ENCODE measurements around the gene TAOK3. TPM values are rescaled to one million over a fixed set of nuclear protein-coding genes. Genes with fewer than 3 reads are reported as not detected.

Gene TAOK3
- total RNA-seq, 1 experiment from 2014 or later = 55.8 TPM

- no peak for DNase-seq
- no peaks in the 10 kb centered on the region for H3K9me3 ChIP-seq (ENCODE audit: insufficient read depth, low read depth)
- no peaks in the 10 kb centered on the region for H3K4me1 ChIP-seq (replicated peaks; ENCODE audit: insufficient read depth)
- H3F3A ChIP-seq (ENCODE audit: insufficient read depth, low read depth) = no peaks in the 10 kb centered on the region; the same call in 1 of the 2 replicates
- intact Hi-C loops (cut with micrococcal nuclease; ENCODE audit: unreplicated experiment) = no loop called here
- no peak overlapping the region for H2AFZ ChIP-seq
- H3K9me2 ChIP-seq (ENCODE audit: insufficient read depth) = no peaks in the 10 kb centered on the region
- CTCF ChIA-PET = no interaction called here
- H4K20me1 ChIP-seq (ENCODE audit: insufficient read depth) = no peaks in the 10 kb centered on the region
- H3K27ac ChIP-seq = no peak overlapping the region
- no peaks in the 10 kb centered on the region for H3K27me3 ChIP-seq (ENCODE audit: insufficient read depth, low read depth)
- no peaks in the 10 kb centered on the region for H3K79me2 ChIP-seq (ENCODE audit: low read depth)
- no peaks in the 10 kb centered on the region; the same call in 1 of the 2 replicates for H3K36me3 ChIP-seq (ENCODE audit: low read depth)
- no TSS peak for BruUV-seq (replicated peaks)
- no peak overlapping the region for H3K4me2 ChIP-seq
- POLR2A ChIA-PET (ENCODE audit: unreplicated experiment) = no interaction called here
- no peak overlapping the region for H3K4me3 ChIP-seq
- TF ChIP-seq CTCF (conservative IDR thresholded peaks at IDR 0.05) = no peak
- no peak for TF ChIP-seq EZH2 (IDR thresholded peaks at IDR 0.05; ENCODE audit: low read depth)
Measured at GRCh38 chr12:118188690-118189371, 183.9 kb downstream of the TAOK3 start.

GRCh38 chr12:118187751-118188435, 184.8 kb downstream of the TAOK3 start:
- Histone ChIP-seq H3F3A (ENCODE audit: insufficient read depth, low read depth) (peaks cover 5% of the 10 kb centered on the region; the same call in 1 of the 2 replicates), H4K20me1 (ENCODE audit: insufficient read depth) (no peaks in the 10 kb centered on the region), H3K4me2 (no peak overlapping the region), H3K79me2 (ENCODE audit: low read depth) (no peaks in the 10 kb centered on the region), H3K36me3 (ENCODE audit: low read depth) (no peaks in the 10 kb centered on the region; the same call in 1 of the 2 replicates), H3K4me3 (no peak overlapping the region), H3K27ac (no peak overlapping the region), H3K27me3 (ENCODE audit: insufficient read depth, low read depth) (no peaks in the 10 kb centered on the region), H3K9me3 (ENCODE audit: insufficient read depth, low read depth) (no peaks in the 10 kb centered on the region), H3K4me1 (replicated peaks; ENCODE audit: insufficient read depth) (0 out of 2 replicates have a peak, but pooled peaks cover under 1% of the 10 kb centered on the region), H3K9me2 (ENCODE audit: insufficient read depth) (no peaks in the 10 kb centered on the region), H2AFZ (no peak overlapping the region)
- TF ChIP-seq CTCF (conservative IDR thresholded peaks at IDR 0.05) (no peak), EZH2 (IDR thresholded peaks at IDR 0.05; ENCODE audit: low read depth) (no peak)
- intact Hi-C loops (cut with micrococcal nuclease; ENCODE audit: unreplicated experiment) = no loop called here
- ChIA-PET CTCF (no interaction called here), POLR2A (ENCODE audit: unreplicated experiment) (no interaction called here)
- BruUV-seq (replicated peaks) = no TSS peak
- DNase-seq = no peak

DNA sequence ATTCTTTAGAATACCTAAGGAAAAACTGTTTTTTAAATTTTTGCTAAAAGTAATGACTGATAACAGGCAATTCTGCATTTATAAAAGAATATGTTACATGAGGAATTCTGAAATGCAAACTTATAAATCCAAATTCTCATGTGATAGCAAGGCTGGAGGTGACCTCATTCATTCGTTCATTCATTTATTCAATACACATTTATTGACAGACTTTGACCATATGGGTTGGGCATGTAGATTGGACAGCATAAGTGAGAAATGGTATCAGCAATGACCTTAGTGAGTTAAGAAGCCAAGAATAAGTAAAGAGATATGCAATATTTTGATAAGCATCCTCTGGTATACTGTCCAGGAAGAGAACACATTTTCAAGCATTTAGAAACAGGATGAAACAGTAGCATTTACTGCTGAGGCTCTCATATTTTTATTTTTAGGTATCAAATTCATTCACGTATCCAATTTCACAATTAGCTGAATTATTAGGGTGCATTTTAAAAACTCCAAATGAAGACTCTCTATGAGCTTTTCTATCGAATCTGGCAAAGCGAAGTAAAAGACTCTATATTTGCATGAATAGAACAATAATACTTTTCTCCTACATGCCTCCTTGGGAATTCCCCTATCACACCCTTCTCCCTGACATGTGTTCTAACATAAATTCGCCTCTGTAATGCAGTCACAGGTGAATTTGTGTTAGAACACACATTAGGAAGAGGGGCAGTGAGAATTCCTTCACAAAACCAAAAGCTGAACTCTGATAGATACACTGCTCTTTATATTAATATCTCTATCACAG, 186.9 kb downstream of the TAOK3 start:
- ChIA-PET CTCF (no interaction called here), POLR2A (ENCODE audit: unreplicated experiment) (interaction anchor here (0.6 kb wide), 1 partner anchor 273 kb away, joined by 4 read pairs; no protein-coding TSS in a partner anchor)
- TF ChIP-seq EZH2 (IDR thresholded peaks at IDR 0.05; ENCODE audit: low read depth) (no peak), CTCF (conservative IDR thresholded peaks at IDR 0.05) (no peak)
- H3K79me2 ChIP-seq (ENCODE audit: low read depth) = no peaks in the 10 kb centered on the region
- intact Hi-C loops (cut with micrococcal nuclease; ENCODE audit: unreplicated experiment) = no loop called here
- peaks cover 5% of the 10 kb centered on the region; the same call in 1 of the 2 replicates for H3K4me1 ChIP-seq (replicated peaks; ENCODE audit: insufficient read depth)
- H3K9me2 ChIP-seq (ENCODE audit: insufficient read depth) = no peaks in the 10 kb centered on the region
- no peak overlapping the region for H3K4me3 ChIP-seq
- DNase-seq = no peak
- BruUV-seq (replicated peaks) = no TSS peak
- no peaks in the 10 kb centered on the region for H3K9me3 ChIP-seq (ENCODE audit: insufficient read depth, low read depth)
- no peaks in the 10 kb centered on the region for H3K27me3 ChIP-seq (ENCODE audit: insufficient read depth, low read depth)
- H3K4me2 ChIP-seq = no peak overlapping the region
- H3K36me3 ChIP-seq (ENCODE audit: low read depth) = no peaks in the 10 kb centered on the region; the same call in 1 of the 2 replicates
- no peak overlapping the region for H2AFZ ChIP-seq
- no peak overlapping the region for H3K27ac ChIP-seq
- peaks cover 8% of the 10 kb centered on the region; the same call in 1 of the 2 replicates for H3F3A ChIP-seq (ENCODE audit: insufficient read depth, low read depth)
- H4K20me1 ChIP-seq (ENCODE audit: insufficient read depth) = no peaks in the 10 kb centered on the region
